ENCODE data around the gene BNIP3.

BNIP3 gene

GRCh38 chr10:131946880-131947279 lies 34.8 kb downstream of the BNIP3 start:
- Histone ChIP-seq H3K4me1 (ENCODE audit: insufficient read depth, low read length) (no peaks in the 10 kb centered on the region), H3K9ac (ENCODE audit: low read depth, low read length) (no peak overlapping the region), H3K4me3 (ENCODE audit: low read depth in 1 of 2, low read length in 2 of 2) (no peak overlapping the region), H3K79me2 (ENCODE audit: insufficient read depth, low read length) (no peaks in the 10 kb centered on the region), H3K9me3 (ENCODE audit: insufficient read depth, low read length, severe bottlenecking) (no peaks in the 10 kb centered on the region), H3K4me2 (ENCODE audit: insufficient read depth, low read length) (no peak overlapping the region), H2AFZ (ENCODE audit: low read depth, low read length) (no peak overlapping the region), H3K27me3 (ENCODE audit: insufficient read depth, low read length, poor library complexity) (no peaks in the 10 kb centered on the region), H3K36me3 (ENCODE audit: insufficient read depth, low read length) (peaks cover 92% of the 10 kb centered on the region), H3K27ac (ENCODE audit: low read length) (no peak overlapping the region), H4K20me1 (ENCODE audit: insufficient read depth, low read length) (peaks cover 13% of the 10 kb centered on the region)
- no peak for DNase-seq
- TF ChIP-seq EZH2 (IDR thresholded peaks at IDR 0.05; ENCODE audit: borderline replicate concordance, low read depth, low read length, severe bottlenecking), result no peak
- no peak for TF ChIP-seq CTCF (IDR thresholded peaks at IDR 0.05; ENCODE audit: borderline replicate concordance, extremely low read depth, low read length, poor library complexity, severe bottlenecking)
- no peak for ATAC-seq (ENCODE audit: insufficient read depth, low read depth)

GRCh38 chr10:131946321-131946751 lies 35.4 kb downstream of the BNIP3 start:
- Histone ChIP-seq H3K27ac (ENCODE audit: low read length) (no peak overlapping the region), H3K36me3 (ENCODE audit: insufficient read depth, low read length) (peaks cover 92% of the 10 kb centered on the region), H3K9ac (ENCODE audit: low read depth, low read length) (no peak overlapping the region), H3K9me3 (ENCODE audit: insufficient read depth, low read length, severe bottlenecking) (no peaks in the 10 kb centered on the region), H3K27me3 (ENCODE audit: insufficient read depth, low read length, poor library complexity) (no peaks in the 10 kb centered on the region), H3K79me2 (ENCODE audit: insufficient read depth, low read length) (no peaks in the 10 kb centered on the region), H4K20me1 (ENCODE audit: insufficient read depth, low read length) (peaks cover 13% of the 10 kb centered on the region), H3K4me1 (ENCODE audit: insufficient read depth, low read length) (no peaks in the 10 kb centered on the region), H2AFZ (ENCODE audit: low read depth, low read length) (no peak overlapping the region), H3K4me3 (ENCODE audit: low read depth in 1 of 2, low read length in 2 of 2) (no peak overlapping the region), H3K4me2 (ENCODE audit: insufficient read depth, low read length) (no peak overlapping the region)
- TF ChIP-seq CTCF (IDR thresholded peaks at IDR 0.05; ENCODE audit: borderline replicate concordance, extremely low read depth, low read length, poor library complexity, severe bottlenecking) (no peak), EZH2 (IDR thresholded peaks at IDR 0.05; ENCODE audit: borderline replicate concordance, low read depth, low read length, severe bottlenecking) (no peak)
- DNase-seq (no peak), ATAC-seq (ENCODE audit: insufficient read depth, low read depth) (no peak)

GRCh38 chr10:131944976-131945695 lies 36.6 kb downstream of the BNIP3 start:
- no peak overlapping the region for H3K4me2 ChIP-seq (ENCODE audit: insufficient read depth, low read length)
- no peak overlapping the region for H3K4me3 ChIP-seq (ENCODE audit: low read depth in 1 of 2, low read length in 2 of 2)
- H3K27me3 ChIP-seq (ENCODE audit: insufficient read depth, low read length, poor library complexity), result no peaks in the 10 kb centered on the region
- DNase-seq, result no peak
- peaks cover 17% of the 10 kb centered on the region for H4K20me1 ChIP-seq (ENCODE audit: insufficient read depth, low read length)
- H3K36me3 ChIP-seq (ENCODE audit: insufficient read depth, low read length), result peaks cover 92% of the 10 kb centered on the region
- ATAC-seq (ENCODE audit: insufficient read depth, low read depth), result no peak
- H3K9me3 ChIP-seq (ENCODE audit: insufficient read depth, low read length, severe bottlenecking), result no peaks in the 10 kb centered on the region
- H3K4me1 ChIP-seq (ENCODE audit: insufficient read depth, low read length), result no peaks in the 10 kb centered on the region
- no peak overlapping the region for H3K9ac ChIP-seq (ENCODE audit: low read depth, low read length)
- TF ChIP-seq EZH2 (IDR thresholded peaks at IDR 0.05; ENCODE audit: borderline replicate concordance, low read depth, low read length, severe bottlenecking), result no peak
- TF ChIP-seq CTCF (IDR thresholded peaks at IDR 0.05; ENCODE audit: borderline replicate concordance, extremely low read depth, low read length, poor library complexity, severe bottlenecking), result no peak
- no peaks in the 10 kb centered on the region for H3K79me2 ChIP-seq (ENCODE audit: insufficient read depth, low read length)
- H2AFZ ChIP-seq (ENCODE audit: low read depth, low read length), result no peak overlapping the region
- no peak overlapping the region for H3K27ac ChIP-seq (ENCODE audit: low read length)
